Left lung (tissue), 10 donors: Measurements from ENCODE around the gene PDE6C. TPM values are rescaled to one million over a fixed set of nuclear protein-coding genes. Genes with fewer than 3 reads are reported as not detected.

Experiments used
- ATAC-seq: fragments of 200-7000 bp; cut with Tn5 transposase; one replicate; pipeline ENCODE4 v1.9.1; 2020; ENCODE audit warnings: moderate library complexity
- DNase-seq, 4 donors: peaks; one replicate each; pipeline ENCODE4 v3.0.0-alpha.2; 2013 to 2020
- H3K27ac ChIP-seq, 2 donors: fragments of 200-600 bp; sonication (generic) in 1 of 2; one replicate each; pipeline versions ENCODE4 v1.5.0 to v1.8.0; 2020 to 2021
- H3K27me3 ChIP-seq, 2 donors: fragments of 200-600 bp; sonication (generic) in 1 of 2; one replicate each; pipeline versions ENCODE4 v1.5.0 to v1.8.0; 2020 to 2021
- H3K36me3 ChIP-seq, 2 donors: fragments of 200-600 bp; sonication (generic) in 1 of 2; one replicate each; pipeline versions ENCODE4 v1.5.0 to v1.8.0; 2020 to 2021
- H3K4me1 ChIP-seq, 2 donors: fragments of 200-600 bp; one replicate each; pipeline ENCODE4 v1.8.0; 2021
- H3K4me3 ChIP-seq, 2 donors: fragments of 200-600 bp; sonication (generic) in 1 of 2; one replicate each; pipeline versions ENCODE4 v1.5.0 to v1.8.0; 2020 to 2021; ENCODE audit warnings: mild to moderate bottlenecking in 1 of 2
- H3K9me3 ChIP-seq, 2 donors: fragments of 200-600 bp; sonication (generic) in 1 of 2; one replicate each; pipeline versions ENCODE4 v1.5.0 to v1.8.0; 2020 to 2021
- CTCF ChIP-seq, 2 donors: fragments of 200-600 bp; sonication (generic) in 1 of 2; IDR thresholded peaks; one replicate each; pipeline versions ENCODE4 v1.5.0 to v1.8.0; 2021; ENCODE audit warnings: antibody characterized with exemption in 2 of 2
- intact Hi-C, 2 donors: fragments of 100-400 bp; cut with DNase I; formaldehyde crosslinking; loops; one replicate each; pipeline versions ENCODE4 v1.11.2 to v1.14.2; 2022
- polyA plus RNA-seq, 6 donors: library from polyadenylated mRNA; unstranded; fragments of 120-200 nt; gene quantifications; one replicate each; pipeline ENCODE4 v1.2.1, GENCODE V29; 2013; ENCODE audit not compliant: insufficient read length in 6 of 6
- total RNA-seq, 2 donors: library from RNA; stranded (reverse); fragmentation: NEBNext Ultra II Directional; extraction: Animal tissue kit (Norgen Biotek cat#: 25700); gene quantifications; one replicate each; pipeline ENCODE4 v1.2.1, GENCODE V29; 2021
- donor health status: DM: no; HTN: yes; CAD: no.
- donor health status: DM: no; HTN: no; CAD: no.

The PDE6C gene
- total and polyA plus RNA-seq, 8 donors: 1.3 to 1.9 (median 1.6) TPM; not detected in 2

GRCh38 chr10:93593749-93594148, 18.6 kb upstream of the PDE6C start:
- Histone ChIP-seq H3K36me3 (no peaks in the 10 kb centered on the region), H3K27me3 (no peaks in the 10 kb centered on the region), H3K4me3 (no peak overlapping the region), H3K27ac (no peak overlapping the region), H3K9me3 (no peaks in the 10 kb centered on the region), H3K4me1 (no peaks in the 10 kb centered on the region)
- TF ChIP-seq CTCF (IDR thresholded peaks at IDR 0.05): no peak
- no peak for ATAC-seq
- intact Hi-C loops: no loop called here
- no peak for DNase-seq

GRCh38 chr10:93594518-93594917, 17.8 kb upstream of the PDE6C start:
- no peak for TF ChIP-seq CTCF (IDR thresholded peaks at IDR 0.05)
- Histone ChIP-seq H3K27ac (no peak overlapping the region), H3K36me3 (no peaks in the 10 kb centered on the region), H3K9me3 (no peaks in the 10 kb centered on the region), H3K4me1 (no peaks in the 10 kb centered on the region), H3K27me3 (peaks cover 0 to 7% of the 10 kb centered on the region in 2 donors), H3K4me3 (no peak overlapping the region)
- DNase-seq: no peak
- intact Hi-C loops: no loop called here
- ATAC-seq: no peak

- Histone ChIP-seq H3K27me3 (peaks cover 2 to 18% of the 10 kb centered on the region in 2 donors), H3K27ac (no peak overlapping the region), H3K4me1 (peaks cover 0 to 3% of the 10 kb centered on the region in 2 donors), H3K36me3 (no peaks in the 10 kb centered on the region), H3K4me3 (no peak overlapping the region), H3K9me3 (no peaks in the 10 kb centered on the region)
- intact Hi-C loops: no loop called here
- TF ChIP-seq CTCF (IDR thresholded peaks at IDR 0.05): no peak
- no peak for ATAC-seq
- DNase-seq: no peak
Measured at GRCh38 chr10:93595378-93596161, 16.8 kb upstream of the PDE6C start.

- Histone ChIP-seq H3K4me1 (peaks cover 4 to 13% of the 10 kb centered on the region in 2 donors), H3K27me3 (peaks cover 9 to 27% of the 10 kb centered on the region in 2 donors), H3K9me3 (no peaks in the 10 kb centered on the region), H3K4me3 (no peak overlapping the region), H3K27ac (no peak overlapping the region), H3K36me3 (no peaks in the 10 kb centered on the region)
- intact Hi-C loops: no loop called here
- ATAC-seq (no peak), DNase-seq (no peak)
- no peak for TF ChIP-seq CTCF (IDR thresholded peaks at IDR 0.05)
Measured at GRCh38 chr10:93596539-93596938, 15.8 kb upstream of the PDE6C start.

- intact Hi-C loops: no loop called here
- H3K9me3 ChIP-seq: no peaks in the 10 kb centered on the region
- peaks cover 6 to 16% of the 10 kb centered on the region in 2 donors for H3K4me1 ChIP-seq
- no peak overlapping the region for H3K4me3 ChIP-seq
- ATAC-seq (no peak), DNase-seq (no peak)
- no peak for TF ChIP-seq CTCF (IDR thresholded peaks at IDR 0.05)
- H3K27ac ChIP-seq: no peak overlapping the region
- H3K27me3 ChIP-seq: peaks cover 15 to 33% of the 10 kb centered on the region in 2 donors
- no peaks in the 10 kb centered on the region for H3K36me3 ChIP-seq
Measured at GRCh38 chr10:93597075-93597599, 15.2 kb upstream of the PDE6C start.
